ENCODE measurements around the gene CBLB. TPM values are rescaled to one million over a fixed set of nuclear protein-coding genes. Genes with fewer than 3 reads are reported as not detected.

CBLB gene
- polyA plus RNA-seq, 1 experiment: 19.3 TPM

GRCh38 chr3:105626739-105627138 lies 242.1 kb downstream of the CBLB start:
- H3K4me3 ChIP-seq (ENCODE audit: low read depth, low read length): no peak overlapping the region
- ChIA-PET POLR2A (no interaction called here), CTCF (interaction anchor here (1.3 to 1.6 kb wide), 2 partner anchors 8 to 10 kb away, joined by 3 to 4 read pairs; no protein-coding TSS in a partner anchor)
- DNase-seq (ENCODE audit: low read depth): no peak
- H3K36me3 ChIP-seq (ENCODE audit: control insufficient read depth, insufficient read depth, low read length): no peaks in the 10 kb centered on the region
- no peak for TF ChIP-seq CTCF (IDR thresholded peaks at IDR 0.05; ENCODE audit: insufficient read depth, low read depth, low read length)
- no peaks in the 10 kb centered on the region for H3K27me3 ChIP-seq (ENCODE audit: control insufficient read depth, insufficient read depth, low read length)

GRCh38 chr3:105622169-105622568 lies 246.6 kb downstream of the CBLB start:
- ChIA-PET CTCF (interaction anchor here (1.5 kb wide), 1 partner anchor 9 kb away, joined by 3 read pairs; no protein-coding TSS in a partner anchor), POLR2A (no interaction called here)
- DNase-seq (ENCODE audit: low read depth): no peak
- H3K4me3 ChIP-seq (ENCODE audit: low read depth, low read length): no peak overlapping the region
- no peak for TF ChIP-seq CTCF (IDR thresholded peaks at IDR 0.05; ENCODE audit: insufficient read depth, low read depth, low read length)
- no peaks in the 10 kb centered on the region for H3K36me3 ChIP-seq (ENCODE audit: control insufficient read depth, insufficient read depth, low read length)
- no peaks in the 10 kb centered on the region for H3K27me3 ChIP-seq (ENCODE audit: control insufficient read depth, insufficient read depth, low read length)

- TF ChIP-seq CTCF (IDR thresholded peaks at IDR 0.05; ENCODE audit: insufficient read depth, low read depth, low read length): no peak
- no peaks in the 10 kb centered on the region for H3K27me3 ChIP-seq (ENCODE audit: control insufficient read depth, insufficient read depth, low read length)
- DNase-seq (ENCODE audit: low read depth): no peak
- no peaks in the 10 kb centered on the region for H3K36me3 ChIP-seq (ENCODE audit: control insufficient read depth, insufficient read depth, low read length)
- H3K4me3 ChIP-seq (ENCODE audit: low read depth, low read length): no peak overlapping the region
- ChIA-PET CTCF (no interaction called here), POLR2A (no interaction called here)
Observed at GRCh38 chr3:105620236-105620635, 248.6 kb downstream of the CBLB start.

DNA sequence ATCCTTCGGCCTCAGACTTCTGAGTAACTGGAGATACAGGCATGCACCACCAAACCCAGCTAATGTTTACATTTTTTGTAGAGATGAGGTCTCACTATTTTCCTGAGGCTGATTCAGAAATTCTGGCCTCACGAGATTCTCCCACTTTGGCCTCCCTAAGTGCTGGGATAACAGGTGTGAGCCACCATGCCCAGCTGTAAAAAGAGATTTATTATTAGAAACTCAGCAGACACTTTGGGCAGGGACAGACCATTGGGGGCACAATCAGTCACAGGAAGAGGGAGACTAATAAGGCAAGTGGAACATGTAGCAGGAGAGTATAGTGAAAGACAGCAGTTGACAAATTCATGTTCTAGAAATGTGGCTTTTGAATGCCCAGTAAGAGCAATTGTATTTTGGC lies 249.2 kb downstream of the CBLB start:
- no peak for DNase-seq (ENCODE audit: low read depth)
- H3K27me3 ChIP-seq (ENCODE audit: control insufficient read depth, insufficient read depth, low read length): no peaks in the 10 kb centered on the region
- H3K4me3 ChIP-seq (ENCODE audit: low read depth, low read length): no peak overlapping the region
- CTCF ChIA-PET: no interaction called here
- POLR2A ChIA-PET: no interaction called here
- no peak for TF ChIP-seq CTCF (IDR thresholded peaks at IDR 0.05; ENCODE audit: insufficient read depth, low read depth, low read length)
- H3K36me3 ChIP-seq (ENCODE audit: control insufficient read depth, insufficient read depth, low read length): no peaks in the 10 kb centered on the region

DNA sequence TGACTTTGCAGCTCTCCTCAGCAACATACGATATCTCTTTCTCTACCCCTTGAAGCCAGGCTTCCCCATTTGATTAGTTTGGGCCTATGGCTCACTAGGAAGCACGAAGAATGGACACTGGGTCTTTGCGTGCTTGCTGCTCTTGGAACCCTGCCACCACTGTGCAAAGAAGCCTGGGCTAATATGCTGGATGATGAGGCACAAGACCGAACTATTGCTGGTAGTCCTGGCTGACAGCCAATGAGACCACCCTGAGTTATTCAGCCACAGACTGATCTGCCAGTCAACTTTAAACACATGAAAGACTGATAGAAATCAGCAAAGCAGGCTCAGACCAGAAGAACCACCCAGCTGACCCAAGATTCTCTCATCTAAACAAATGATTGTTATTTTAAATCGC lies 250.3 kb downstream of the CBLB start:
- CTCF ChIA-PET: no interaction called here
- H3K27me3 ChIP-seq (ENCODE audit: control insufficient read depth, insufficient read depth, low read length): no peaks in the 10 kb centered on the region
- TF ChIP-seq CTCF (IDR thresholded peaks at IDR 0.05; ENCODE audit: insufficient read depth, low read depth, low read length): no peak
- H3K4me3 ChIP-seq (ENCODE audit: low read depth, low read length): no peak overlapping the region
- POLR2A ChIA-PET: no interaction called here
- no peaks in the 10 kb centered on the region for H3K36me3 ChIP-seq (ENCODE audit: control insufficient read depth, insufficient read depth, low read length)
- DNase-seq (ENCODE audit: low read depth): no peak
